ENCODE data around the gene TEX13A.
"Not testable (repeated sequence)": the region's sequence is repeated elsewhere in the genome, so short reads cannot be mapped to it uniquely, and the experiment has no call there.

Gene TEX13A, protein sequence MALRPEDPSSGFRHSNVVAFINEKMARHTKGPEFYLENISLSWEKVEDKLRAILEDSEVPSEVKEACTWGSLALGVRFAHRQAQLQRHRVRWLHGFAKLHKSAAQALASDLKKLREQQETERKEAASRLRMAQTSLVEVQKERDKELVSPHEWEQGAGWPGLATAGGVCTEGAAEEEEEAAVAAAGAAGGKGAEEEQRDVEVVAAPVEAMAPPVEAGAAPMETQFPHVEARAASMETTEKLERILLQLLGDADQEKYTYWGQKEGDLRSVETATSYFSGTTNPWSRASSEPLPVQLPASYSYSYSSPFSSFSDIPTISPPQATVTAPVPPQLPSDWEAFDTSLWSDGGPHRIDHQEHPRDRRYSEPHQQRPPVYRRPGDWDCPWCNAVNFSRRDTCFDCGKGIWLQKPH

DNA sequence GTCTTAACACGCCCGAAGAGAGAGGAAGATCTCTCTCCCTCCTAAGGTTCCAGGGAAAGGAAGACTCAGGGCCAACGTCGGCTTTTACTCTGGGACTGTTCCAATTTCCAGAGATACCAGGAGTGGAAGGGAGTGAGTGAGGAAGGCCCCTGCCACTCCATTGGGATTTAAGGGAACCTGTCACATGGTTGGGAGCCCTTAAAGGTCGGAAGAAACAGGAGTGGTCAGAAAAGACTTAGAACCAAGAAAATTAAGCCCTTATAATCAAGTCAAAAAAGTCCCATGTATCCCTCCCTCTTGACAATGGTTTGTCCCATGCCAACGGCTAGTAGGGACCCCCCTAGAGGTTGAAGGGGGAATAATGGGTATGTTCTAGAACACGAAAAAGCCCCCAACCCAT, at the start of gene TEX13A:
Gene TEX13A, minus strand, starts transcription at position 59 of the 400 bp plus-strand sequence. CDS start 297 bp downstream, outside the sequence.
- DNase-seq = no peak

DNA sequence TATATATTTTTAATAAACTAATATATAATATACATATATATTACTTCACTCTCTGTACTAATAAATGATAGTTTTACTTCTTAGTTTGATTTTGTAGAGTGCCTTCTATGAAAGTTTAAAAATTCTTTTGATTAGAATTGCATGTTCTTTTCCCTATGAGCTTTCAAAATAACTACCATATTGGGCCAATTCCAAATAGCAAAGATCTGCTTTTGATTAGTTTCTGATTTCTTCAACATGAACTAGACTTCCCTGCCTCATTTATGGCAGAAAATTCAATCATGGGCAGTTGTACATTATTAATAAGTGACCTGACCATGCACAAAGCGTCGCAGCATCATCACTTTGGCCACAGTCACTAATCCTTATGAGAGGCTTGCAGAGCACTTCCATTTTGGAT, 48.9 kb upstream of the TEX13A start:
- no peak for DNase-seq

DNA sequence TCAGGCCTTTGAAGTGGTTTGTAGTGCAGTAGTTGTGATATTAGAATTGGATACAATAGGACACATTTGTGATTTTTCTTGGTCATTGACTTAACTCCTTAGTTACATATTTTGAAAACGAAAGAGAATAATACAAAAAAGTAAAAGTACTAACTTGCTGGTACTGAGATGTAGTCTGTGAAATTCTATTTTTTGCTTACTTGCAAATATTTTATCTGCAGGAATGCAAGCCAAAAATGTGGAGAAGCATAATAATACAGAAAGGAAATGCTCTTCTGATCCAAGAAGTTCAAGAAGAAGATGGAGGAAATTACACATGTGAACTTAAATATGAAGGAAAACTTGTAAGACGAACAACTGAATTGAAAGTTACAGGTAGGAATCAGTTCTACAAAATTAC, 46.7 kb upstream of the TEX13A start:
- DNase-seq = no peak

DNA sequence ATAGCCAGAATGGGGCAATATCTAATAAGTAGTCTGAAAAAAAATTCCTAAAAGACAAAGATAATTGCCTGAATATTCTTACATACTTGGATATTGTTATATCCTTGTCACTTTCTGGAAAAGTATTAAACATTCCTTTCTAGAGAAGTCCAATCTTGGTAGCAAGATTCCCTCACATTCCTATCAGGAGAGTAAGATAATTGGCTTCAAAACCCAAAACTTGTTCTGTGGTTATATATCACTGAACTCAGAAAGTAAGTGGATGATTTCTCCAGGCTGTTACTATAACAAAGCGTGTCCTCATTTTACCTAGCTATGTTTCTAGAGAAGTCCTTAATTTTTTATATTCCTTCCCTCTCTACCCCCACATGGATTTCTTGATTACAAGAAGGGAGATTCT, 46.0 kb upstream of the TEX13A start:
- DNase-seq = no peak

DNA sequence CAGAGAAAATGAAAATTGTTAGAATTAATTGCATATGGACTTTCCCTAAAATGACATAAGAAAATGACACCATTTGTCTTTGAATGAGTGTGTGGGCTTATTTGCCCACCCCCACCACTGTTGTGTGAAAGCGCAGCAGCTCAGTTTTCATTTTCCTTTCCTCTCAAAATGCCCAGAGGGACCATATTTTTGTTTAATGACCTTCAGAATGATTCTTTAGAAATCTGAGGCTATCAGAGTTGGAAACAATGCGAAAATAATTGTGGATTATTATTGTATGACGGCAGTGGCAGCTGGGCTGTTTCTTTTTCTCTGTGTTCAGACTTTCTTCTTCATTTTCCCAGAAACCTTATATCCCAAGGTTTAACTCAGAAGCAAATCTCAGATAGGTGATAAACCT, 44.6 kb upstream of the TEX13A start:
- no peak for DNase-seq

DNA sequence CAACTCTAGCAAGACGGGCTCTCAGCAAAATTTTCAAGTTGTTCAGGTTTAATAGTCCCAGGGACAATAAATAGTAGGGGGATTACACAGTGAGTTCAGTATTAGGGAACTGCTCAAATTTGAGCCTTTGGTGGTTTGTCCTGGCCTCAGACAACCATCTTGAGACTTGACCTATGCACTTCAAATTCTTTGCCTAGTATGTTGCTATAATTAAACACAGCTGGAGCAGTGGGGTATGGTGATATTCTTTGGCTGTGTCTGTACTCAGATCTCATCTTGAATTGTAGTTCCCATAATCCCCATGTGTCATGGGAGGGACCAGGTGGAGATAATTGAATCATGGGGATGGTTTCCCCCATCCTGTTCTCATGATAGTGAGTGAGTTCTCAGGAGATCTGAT, 43.3 kb upstream of the TEX13A start:
- DNase-seq = no peak

DNA sequence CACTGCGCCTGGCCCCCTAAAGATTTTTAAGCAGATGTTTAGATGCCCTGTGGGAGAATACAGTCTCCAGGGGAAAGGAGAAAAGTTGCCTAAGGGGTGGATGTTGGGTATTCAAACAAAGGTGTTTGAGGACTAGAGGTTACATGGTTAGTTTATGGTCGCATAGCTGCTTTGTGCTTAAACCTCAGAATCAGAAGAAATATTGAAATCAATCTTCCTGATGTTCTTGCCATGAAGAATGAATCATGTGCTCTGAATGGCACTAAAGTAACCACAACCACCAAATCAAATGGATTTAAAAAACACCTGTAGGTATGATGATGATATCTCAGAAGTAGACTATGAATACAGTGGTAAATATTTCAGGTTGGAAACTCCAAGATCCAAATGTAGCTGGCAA, 42.7 kb upstream of the TEX13A start:
- DNase-seq = no peak

DNA sequence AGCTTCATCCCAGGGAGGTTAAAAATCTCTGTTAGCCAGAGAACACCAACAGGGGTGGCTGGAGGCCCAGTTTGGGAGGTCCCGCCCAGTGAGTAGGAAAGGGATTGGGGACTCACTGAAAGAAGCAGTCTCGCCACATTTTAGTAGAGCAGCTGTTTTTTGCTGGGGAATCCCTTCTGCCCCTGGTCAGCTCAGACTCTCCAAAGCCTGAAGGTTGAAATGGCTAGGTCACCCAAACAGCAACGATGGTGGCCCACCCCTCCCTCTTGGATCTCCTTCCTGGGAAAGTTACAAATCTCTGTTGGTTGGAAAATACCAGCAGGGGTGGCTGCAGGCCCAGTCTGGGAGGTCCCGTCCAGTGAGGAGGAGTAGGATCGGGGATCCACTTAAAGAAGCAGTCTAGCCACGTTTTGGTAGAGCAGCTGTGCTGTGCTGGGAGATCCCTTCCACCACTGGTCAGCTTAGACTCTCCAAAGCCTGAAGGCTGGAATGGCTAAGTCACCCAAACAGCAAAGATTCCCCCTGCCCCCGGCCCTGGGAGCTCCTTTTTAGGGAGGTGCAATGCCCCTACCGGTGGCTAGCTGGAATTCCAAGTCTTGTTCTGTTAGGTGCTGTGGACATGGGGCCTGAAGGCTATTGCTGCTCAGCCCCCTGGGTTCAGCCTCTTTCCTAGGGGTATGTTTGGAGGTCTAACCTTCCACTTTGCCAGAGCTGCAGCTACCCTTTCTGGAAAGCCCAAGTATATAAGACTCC, 40.0 kb upstream of the TEX13A start:
- DNase-seq = no peak

DNA sequence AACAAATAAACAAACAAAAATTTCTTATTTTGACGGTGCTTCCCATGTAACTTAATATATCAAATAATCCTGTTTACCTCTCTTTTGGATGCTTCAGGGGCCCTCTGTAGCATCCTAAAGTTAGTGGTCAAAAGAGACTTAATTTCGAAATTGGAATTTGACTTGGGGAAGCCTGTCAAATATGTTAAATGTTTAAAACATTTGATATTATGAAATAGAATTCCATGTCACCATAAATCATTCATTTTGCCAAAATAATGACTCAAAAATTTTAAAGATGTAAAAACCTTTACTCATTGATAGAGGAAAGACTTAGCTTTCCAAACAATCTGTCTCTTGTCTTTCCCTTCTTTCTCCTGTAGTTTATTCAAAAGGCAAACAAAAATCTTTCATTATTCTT, 20.6 kb upstream of the TEX13A start:
- no peak for DNase-seq

DNA sequence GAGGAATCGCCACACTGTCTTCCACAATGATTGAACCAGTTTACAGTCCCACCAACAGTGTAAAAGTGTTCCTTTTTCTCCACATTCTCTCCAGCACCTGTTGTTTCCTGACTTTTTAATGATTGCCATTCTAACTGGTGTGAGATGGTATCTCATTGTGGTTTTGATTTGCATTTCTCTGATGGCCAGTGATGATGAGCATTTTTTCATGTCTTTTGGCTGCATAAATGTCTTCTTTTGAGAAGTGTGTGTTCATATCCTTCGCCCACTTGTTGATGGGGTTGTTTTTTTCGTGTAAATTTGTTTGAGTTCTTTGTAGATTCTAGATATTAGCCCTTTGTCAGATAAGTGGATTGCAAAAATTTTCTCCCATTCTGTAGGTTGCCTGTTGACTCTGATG, 16.9 kb upstream of the TEX13A start:
- not testable (repeated sequence) for DNase-seq

DNA sequence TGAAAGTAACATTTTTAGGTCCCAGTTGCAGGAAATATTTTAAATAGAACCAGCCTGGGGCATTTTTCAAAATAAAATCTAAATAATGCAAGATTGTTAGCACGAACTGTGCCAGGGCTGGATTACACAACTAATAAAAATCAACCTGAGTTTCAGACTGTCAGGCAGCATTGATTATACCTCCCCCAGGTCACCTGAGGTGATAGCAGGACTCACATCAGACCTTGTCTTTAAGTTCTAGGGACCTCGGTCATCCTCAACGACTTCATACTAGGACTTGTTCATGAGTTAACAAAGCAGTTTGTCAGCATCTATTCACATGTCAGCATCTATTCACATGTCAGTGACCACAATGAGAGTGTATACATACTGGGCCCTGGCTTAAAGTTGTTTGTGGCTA, 8.7 kb upstream of the TEX13A start:
- DNase-seq = no peak

DNA sequence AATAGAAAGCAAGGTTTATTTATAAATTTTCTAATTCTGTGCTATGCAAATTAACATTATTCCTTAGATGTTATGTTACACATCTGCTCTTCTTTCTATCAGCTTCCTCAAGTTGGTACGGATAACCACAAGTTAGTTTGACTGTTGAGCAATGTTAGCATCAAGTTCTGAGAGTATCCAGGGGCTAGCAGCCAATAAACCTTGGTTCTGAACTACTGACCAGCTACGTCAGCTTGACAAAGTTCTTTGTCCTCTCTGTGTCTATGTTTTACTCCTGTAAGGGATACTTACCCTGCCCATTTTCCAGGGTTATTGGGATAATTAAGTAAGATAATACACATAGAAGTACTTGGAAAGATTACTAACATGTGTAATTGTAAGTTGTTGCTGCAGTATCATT, 8.1 kb upstream of the TEX13A start:
- DNase-seq = no peak

DNA sequence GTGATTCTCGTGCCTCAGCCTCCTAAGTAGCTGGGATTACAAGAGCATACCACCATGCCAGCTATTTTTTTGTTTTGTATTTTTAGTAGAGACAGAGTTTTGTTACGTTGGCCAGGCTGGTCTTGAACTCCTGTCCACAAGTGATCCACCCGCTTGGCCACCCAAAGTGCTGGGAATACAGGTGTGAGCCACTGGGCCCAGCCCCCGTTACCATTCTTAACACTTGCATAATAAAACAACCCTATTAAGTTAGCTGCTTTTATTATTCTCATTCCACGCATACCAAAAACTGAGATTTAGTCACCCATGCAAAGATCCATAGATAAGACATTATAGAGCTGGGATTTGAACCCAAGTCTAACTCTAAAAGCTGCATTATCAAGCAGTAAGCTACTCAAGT, 6.0 kb upstream of the TEX13A start:
- DNase-seq = no peak

DNA sequence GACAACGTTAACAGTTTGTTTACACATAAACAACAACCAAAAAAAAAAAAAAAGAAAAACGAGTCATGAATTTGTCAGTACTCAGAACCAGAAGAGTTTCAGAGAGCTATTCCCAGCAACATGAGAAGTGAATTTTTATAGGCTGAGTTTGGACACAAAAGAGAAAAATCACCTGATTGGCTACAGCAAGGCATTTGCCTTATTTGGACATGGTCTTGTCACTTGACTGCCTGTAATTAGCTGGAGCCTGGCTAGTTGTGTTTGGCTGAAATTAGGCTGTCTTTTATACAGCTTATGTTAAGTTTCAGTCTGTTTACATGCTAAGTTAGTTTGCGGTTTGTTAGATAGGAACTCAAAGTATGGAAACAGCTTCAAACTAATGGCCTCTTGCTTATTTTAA, 880 bp upstream of the TEX13A start:
- no peak for DNase-seq

DNA sequence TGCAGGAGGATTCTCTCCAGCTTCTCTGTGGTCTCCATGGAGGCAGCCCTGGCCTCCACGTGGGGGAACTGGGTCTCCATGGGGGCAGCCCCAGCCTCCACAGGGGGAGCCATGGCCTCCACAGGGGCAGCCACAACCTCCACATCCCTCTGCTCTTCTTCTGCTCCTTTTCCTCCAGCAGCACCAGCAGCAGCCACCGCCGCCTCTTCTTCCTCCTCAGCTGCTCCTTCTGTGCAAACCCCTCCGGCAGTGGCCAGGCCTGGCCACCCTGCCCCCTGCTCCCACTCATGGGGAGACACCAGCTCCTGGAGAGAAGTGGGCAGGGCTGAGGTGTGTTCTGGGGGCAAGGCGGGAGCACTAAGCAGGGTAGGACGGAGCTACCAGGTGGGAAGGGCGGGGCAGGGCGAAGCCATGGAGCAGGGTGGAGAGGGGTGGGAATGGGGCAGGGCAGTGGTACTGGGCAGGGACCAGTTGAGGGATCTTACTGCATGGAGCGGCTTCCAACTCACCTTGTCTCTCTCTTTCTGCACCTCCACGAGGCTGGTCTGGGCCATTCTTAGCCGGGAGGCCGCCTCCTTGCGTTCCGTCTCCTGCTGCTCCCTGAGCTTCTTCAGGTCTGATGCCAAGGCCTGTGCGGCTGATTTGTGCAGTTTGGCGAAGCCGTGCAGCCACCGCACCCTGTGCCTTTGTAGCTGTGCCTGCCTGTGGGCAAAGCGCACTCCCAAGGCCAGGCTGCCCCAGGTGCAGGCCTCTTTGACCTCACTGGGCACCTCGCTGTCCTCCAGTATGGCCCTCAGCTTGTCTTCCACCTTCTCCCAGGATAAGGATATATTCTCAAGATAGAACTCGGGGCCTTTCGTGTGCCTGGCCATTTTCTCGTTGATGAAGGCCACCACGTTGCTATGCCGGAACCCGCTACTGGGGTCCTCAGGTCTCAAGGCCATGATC, 766 bp downstream of the TEX13A start:
- DNase-seq = no peak

DNA sequence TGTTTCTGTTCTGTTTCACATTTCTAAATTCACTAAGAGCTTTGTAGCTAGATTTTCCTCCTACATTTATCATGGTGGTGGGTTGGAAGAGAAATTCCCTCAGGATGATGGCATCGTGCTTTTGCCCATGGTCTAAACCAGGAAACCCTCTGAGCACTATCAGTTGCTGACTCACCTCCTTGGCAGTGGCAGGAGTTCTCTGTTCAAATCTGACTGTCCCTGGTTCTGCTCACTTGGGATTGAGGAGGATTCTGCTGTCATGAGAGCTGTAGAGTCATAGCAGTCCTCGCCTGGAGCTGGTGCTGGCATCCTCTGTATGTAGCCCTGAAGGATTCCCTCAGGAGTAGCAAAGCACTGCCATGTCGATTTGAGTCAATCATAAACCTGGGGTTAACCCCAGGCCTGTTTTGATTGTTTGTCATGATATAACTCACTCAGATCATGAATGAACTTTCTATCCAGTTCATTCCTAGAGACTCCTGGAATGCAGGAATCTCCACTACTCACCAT, 9.4 kb downstream of the TEX13A start:
- no peak for DNase-seq

DNA sequence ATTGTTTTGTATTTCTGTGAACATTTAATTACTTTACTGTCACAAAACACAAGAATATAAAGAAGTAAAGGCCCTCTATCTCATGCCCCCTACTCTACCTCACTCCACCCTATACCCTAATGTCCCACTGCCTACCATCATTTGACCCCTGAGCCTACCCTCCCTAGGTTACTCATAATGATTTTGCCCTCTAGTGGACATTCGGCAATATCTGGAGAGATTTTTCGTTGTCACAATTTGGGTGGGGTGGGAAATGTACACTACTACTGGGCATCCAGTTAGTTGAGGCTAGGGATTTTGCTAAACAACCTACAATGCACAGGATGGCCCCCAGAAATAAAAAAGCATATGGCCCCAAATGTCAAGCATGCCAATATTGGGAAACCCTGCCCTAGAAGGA, 10.2 kb downstream of the TEX13A start:
- no peak for DNase-seq

DNA sequence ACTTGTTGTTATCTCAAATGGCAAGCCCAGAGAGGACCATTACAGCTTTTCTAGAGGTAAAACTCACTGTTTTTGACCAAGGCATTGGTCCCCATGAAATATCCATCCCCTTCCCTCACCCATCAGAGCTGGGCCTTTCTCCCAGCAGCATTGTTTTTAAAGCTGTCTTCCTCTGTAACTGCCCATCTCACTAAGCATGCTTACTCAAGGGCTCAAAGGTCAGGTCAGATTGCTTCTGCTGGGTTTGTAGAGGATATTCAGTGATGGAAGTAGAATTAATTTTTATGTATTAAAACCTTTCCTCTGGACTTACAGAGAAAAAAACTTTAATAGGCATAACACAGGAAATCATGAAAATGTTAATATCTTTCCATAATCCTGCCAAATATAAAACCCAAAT, 11.1 kb downstream of the TEX13A start:
- DNase-seq = no peak

DNA sequence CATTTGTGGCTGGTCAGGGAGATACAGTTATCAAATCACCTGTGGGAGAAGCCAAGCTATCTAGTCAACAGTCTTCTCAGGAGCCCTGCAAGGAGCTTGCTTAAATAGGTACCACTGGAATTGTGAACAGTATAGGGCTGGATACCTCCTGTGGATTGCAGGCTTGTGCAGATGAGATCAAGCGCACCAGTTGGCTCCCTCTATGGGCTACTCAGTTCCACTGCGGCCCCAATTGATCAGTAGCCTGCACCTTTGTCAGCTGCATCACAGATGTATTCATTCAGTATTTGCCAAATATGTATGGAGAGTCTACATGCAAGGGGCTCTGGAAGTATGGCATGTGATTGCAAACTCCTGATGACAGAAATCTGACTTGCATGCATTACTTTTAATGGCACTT, 28.6 kb downstream of the TEX13A start:
- no peak for DNase-seq

DNA sequence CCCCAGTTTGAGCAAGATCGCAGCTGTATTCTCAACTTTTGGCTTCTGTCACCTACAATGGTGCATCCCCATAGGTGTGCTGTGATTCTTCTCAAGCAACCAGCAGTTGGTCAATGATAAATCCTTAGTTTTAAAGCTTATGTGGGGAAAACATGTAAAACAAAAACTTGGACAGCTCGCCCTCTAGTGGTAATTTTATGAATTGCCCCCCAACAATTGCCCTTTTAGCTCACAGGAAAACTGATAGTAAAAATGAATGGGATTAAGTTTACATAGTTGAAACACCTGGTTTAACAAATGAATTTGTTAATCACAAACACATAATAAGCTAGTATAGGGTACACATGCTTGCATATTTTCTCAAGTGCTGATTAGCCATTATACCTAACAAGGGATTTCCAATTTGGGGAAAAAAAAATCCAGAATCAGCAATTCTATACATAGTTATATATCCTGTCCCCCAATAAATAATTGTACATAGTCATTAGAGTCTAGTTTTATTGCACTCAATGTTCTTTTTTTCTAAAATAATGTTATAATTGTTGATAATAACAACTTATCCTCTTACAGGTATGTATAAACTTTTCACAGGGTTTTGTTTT, 30.1 kb downstream of the TEX13A start:
- no peak for DNase-seq

DNA sequence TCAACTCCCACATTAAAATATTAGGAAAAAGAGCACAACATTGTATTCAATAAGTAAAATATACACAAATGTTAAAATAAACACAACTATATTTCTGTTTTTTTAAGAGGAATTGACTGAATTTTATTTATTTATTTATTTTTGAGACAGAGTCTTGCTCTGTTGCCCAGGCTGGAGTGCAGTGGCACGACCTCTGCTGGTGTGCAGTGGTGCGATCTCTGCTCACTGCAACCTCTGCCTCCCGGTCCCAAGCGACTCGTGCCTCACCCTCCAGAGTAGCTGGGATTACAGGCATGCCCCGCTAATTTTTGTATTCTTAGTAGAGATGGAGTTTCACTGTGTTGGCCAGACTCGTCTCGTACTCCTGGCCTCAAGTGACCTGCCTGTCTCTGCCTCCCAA, 31.4 kb downstream of the TEX13A start:
- DNase-seq = no peak

DNA sequence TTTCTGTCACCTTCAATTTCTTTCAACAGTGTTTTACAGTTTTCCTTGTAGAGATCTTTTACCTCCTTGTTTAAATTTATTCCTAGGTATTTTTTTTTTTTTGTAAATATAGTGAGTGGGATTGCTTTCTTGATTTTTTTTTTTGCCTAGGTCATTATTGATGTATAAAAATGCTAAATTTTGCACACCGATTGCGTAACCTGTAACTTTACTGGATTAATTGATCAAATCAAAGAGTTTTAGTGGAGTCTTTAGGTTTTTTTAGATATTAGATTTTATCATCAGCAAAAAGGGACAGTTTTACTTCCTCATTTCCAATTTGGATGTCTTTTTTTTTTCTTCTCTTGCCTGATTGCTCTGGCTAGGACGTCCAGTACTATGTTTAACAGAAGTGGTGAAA, 40.9 kb downstream of the TEX13A start:
- no peak for DNase-seq

DNA sequence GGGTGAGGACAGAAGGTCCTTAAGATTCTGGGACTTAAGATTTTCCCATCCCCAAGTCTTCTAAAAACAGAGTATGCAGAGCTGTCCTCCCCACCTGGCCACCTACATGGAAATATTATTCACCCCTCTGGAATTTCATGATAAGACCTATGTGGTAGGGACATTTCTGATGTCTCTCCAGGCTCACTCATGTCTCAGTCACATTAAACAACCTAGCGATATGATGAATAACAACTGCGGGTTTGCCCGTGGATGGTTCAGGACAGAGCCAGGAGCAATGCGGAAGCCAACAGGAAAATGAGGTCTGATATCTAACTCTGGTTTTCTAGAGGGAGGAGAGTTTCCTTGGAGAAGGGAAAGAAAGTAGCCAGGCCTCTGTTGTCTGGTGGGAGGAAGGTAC, 47.4 kb downstream of the TEX13A start:
- DNase-seq = no peak
